Common myeloid progenitor, CD34-positive (primary cell): ENCODE results near the gene NDUFV1.
"Not testable (repeated sequence)": the region's sequence is repeated elsewhere in the genome, so short reads cannot be mapped to it uniquely, and the experiment has no call there.

Source experiments
- CTCF ChIA-PET: fragments of 350-600 bp; sonication (Branson Sonifier 250); formaldehyde crosslinking; loops from one replicate; lab custom pipeline; 2021; ENCODE audit warnings: antibody characterized with exemption; lab: Charles Lee
- POLR2A ChIA-PET: fragments of 350-600 bp; sonication (Branson Sonifier 250); formaldehyde crosslinking; loops from one replicate; lab custom pipeline; 2021; ENCODE audit warnings: antibody characterized with exemption; lab: Charles Lee
- DNase-seq, 3 donors: peaks; one replicate each; pipeline versions ENCODE4 v3.0.0 to v3.0.0-alpha.2; 2013
- H3K27ac ChIP-seq, 2 experiments: 1 replicate in 1 of 2; 2 replicates in 1 of 2; pipeline ENCODE4 v1.7.0; 2013; ENCODE audit warnings: inconsistent platforms in 2 of 2, low read length in 2 of 2, mild to moderate bottlenecking in 2 of 2, low read depth in 1 of 2, moderate library complexity in 1 of 2; ENCODE audit not compliant: severe bottlenecking in 2 of 2, insufficient read depth in 1 of 2, poor library complexity in 1 of 2
- H3K27me3 ChIP-seq, 5 experiments: replicated peaks in 2 of 5; 1 replicate in 3 of 5; 2 replicates in 2 of 5; pipeline versions ENCODE4 v1.6.1 to v1.7.0; 2013; ENCODE audit warnings: low read length in 4 of 5, mild to moderate bottlenecking in 2 of 5, moderate library complexity in 2 of 5, inconsistent platforms in 1 of 5; ENCODE audit not compliant: insufficient read depth in 5 of 5, control insufficient read depth in 4 of 5
- H3K36me3 ChIP-seq, 4 experiments: 1 replicate in 2 of 4; 2 replicates in 2 of 4; pipeline versions ENCODE4 v1.6.1 to v1.7.0; 2013; ENCODE audit warnings: low read length in 3 of 4, control low read depth in 1 of 4, mild to moderate bottlenecking in 1 of 4; ENCODE audit not compliant: control insufficient read depth in 4 of 4, insufficient read depth in 4 of 4
- H3K4me1 ChIP-seq, 4 experiments: 1 replicate in 3 of 4; 2 replicates in 1 of 4; pipeline versions ENCODE4 v1.6.1 to v1.7.1; 2013; ENCODE audit warnings: low read length in 3 of 4, mild to moderate bottlenecking in 3 of 4, control low read depth in 1 of 4, inconsistent platforms in 1 of 4, moderate library complexity in 1 of 4; ENCODE audit not compliant: control insufficient read depth in 4 of 4, insufficient read depth in 4 of 4; ENCODE audit errors: control extremely low read depth in 1 of 4
- H3K4me3 ChIP-seq, 7 experiments: 1 replicate in 4 of 7; 2 replicates in 3 of 7; pipeline versions ENCODE4 v1.5.1 to v1.7.0; 2013; ENCODE audit warnings: mild to moderate bottlenecking in 7 of 7, low read length in 6 of 7, moderate library complexity in 6 of 7, inconsistent platforms in 2 of 7, low read depth in 2 of 7, control low read depth in 1 of 7; ENCODE audit not compliant: insufficient read depth in 4 of 7, control insufficient read depth in 1 of 7; ENCODE audit errors: extremely low read depth in 1 of 7
- H3K9me3 ChIP-seq, 5 experiments: 1 replicate in 4 of 5; 2 replicates in 1 of 5; pipeline versions ENCODE4 v1.6.1 to v1.7.1; 2013; ENCODE audit warnings: low read length in 4 of 5, mild to moderate bottlenecking in 2 of 5, inconsistent platforms in 1 of 5, low read depth in 1 of 5, moderate library complexity in 1 of 5; ENCODE audit not compliant: control insufficient read depth in 4 of 5, insufficient read depth in 2 of 5; ENCODE audit errors: control extremely low read depth in 1 of 5
- WGBS: methylation state at CpG from one replicate; pipeline ENCODE4 v1.1.5; 2013; ENCODE audit not compliant: insufficient coverage; 5-methylcytosine and 5-hydroxymethylcytosine counted together

The NDUFV1 gene

GRCh38 chr11:67617243-67617953 is 10.7 kb downstream of the NDUFV1 start:
- DNase-seq = no peak
- H3K4me1 ChIP-seq = peaks cover 0 to 33% (median 32%) of the 10 kb centered on the region in 4 experiments
- H3K27ac ChIP-seq = no peak overlapping the region
- no peak overlapping the region for H3K4me3 ChIP-seq
- ChIA-PET CTCF (interaction anchor here (1.0 to 8.7 kb wide), 4 partner anchors 12 to 256 kb away, joined by 3 to 81 read pairs (median 4); partner anchors contain the start of genes GSTP1 and NUDT8), POLR2A (no interaction called here)
- peaks cover 0 to 9% (median 7%) of the 10 kb centered on the region in 4 experiments for H3K36me3 ChIP-seq
- no peaks in the 10 kb centered on the region for H3K27me3 ChIP-seq
- H3K9me3 ChIP-seq = no peaks in the 10 kb centered on the region
- WGBS = 100% methylated on average over 6 of the region's 7 CpGs

GRCh38 chr11:67618901-67619659 is 12.3 kb downstream of the NDUFV1 start:
- H3K27ac ChIP-seq, H3K9me3 ChIP-seq, H3K27me3 ChIP-seq, H3K4me3 ChIP-seq, H3K36me3 ChIP-seq, POLR2A ChIA-PET, DNase-seq: not testable (repeated sequence)
- CTCF ChIA-PET = interaction anchor here (0.9 to 8.7 kb wide), 2 partner anchors 10 kb away, joined by 4 to 81 read pairs; partner anchors contain the start of gene NUDT8
- WGBS = 95% methylated on average over 29 of the region's 40 CpGs
- peaks cover 0 to 23% (median 21%) of the 10 kb centered on the region in 4 experiments for H3K4me1 ChIP-seq

GRCh38 chr11:67619683-67620618 is 13.2 kb downstream of the NDUFV1 start:
- H3K27ac ChIP-seq, H3K36me3 ChIP-seq, DNase-seq, POLR2A ChIA-PET, H3K4me3 ChIP-seq, H3K27me3 ChIP-seq, H3K9me3 ChIP-seq: not testable (repeated sequence)
- H3K4me1 ChIP-seq = peaks cover 0 to 15% (median 12%) of the 10 kb centered on the region in 4 experiments
- CTCF ChIA-PET = interaction anchor here (0.9 to 8.7 kb wide), 2 partner anchors 10 to 11 kb away, joined by 4 to 81 read pairs; partner anchors contain the start of gene NUDT8
- 98% methylated on average over 19 of the region's 33 CpGs for WGBS

- H3K4me3 ChIP-seq, H3K9me3 ChIP-seq, DNase-seq, H3K36me3 ChIP-seq, POLR2A ChIA-PET, H3K4me1 ChIP-seq, H3K27me3 ChIP-seq, H3K27ac ChIP-seq: not testable (repeated sequence)
- WGBS = 98% methylated on average over 9 of the region's 13 CpGs
- CTCF ChIA-PET = interaction anchor here (8.7 kb wide), 1 partner anchor 9 kb away, joined by 81 read pairs; the partner anchor contains the start of gene NUDT8
Measured at GRCh38 chr11:67620621-67621020, 13.9 kb downstream of the NDUFV1 start.

GRCh38 chr11:67621928-67622327 is 15.2 kb downstream of the NDUFV1 start:
- POLR2A ChIA-PET, DNase-seq: not testable (repeated sequence)
- WGBS = 100% methylated on average over 1 of the region's 3 CpGs

GRCh38 chr11:67622905-67623304 is 16.2 kb downstream of the NDUFV1 start:
- peaks cover 0 to 12% (median 1%) of the 10 kb centered on the region in 4 experiments for H3K36me3 ChIP-seq
- POLR2A ChIA-PET, H3K27ac ChIP-seq, H3K9me3 ChIP-seq, H3K4me1 ChIP-seq, H3K4me3 ChIP-seq, DNase-seq, H3K27me3 ChIP-seq: not testable (repeated sequence)
- 100% methylated on average over 2 of the region's 7 CpGs for WGBS
- CTCF ChIA-PET = interaction anchor here (1.3 kb wide), 1 partner anchor 43 kb away, joined by 3 read pairs; no protein-coding TSS in a partner anchor

More at GRCh38 chr11:67621928-67622327, 15.2 kb downstream of the NDUFV1 start:
- H3K27me3 ChIP-seq, H3K4me3 ChIP-seq, CTCF ChIA-PET, H3K9me3 ChIP-seq, H3K36me3 ChIP-seq, H3K27ac ChIP-seq, H3K4me1 ChIP-seq: not testable (repeated sequence)
